Transverse colon (tissue), 4 donors: ENCODE data around the gene ZNF687. TPM values are rescaled to one million over a fixed set of nuclear protein-coding genes. Genes with fewer than 3 reads are reported as not detected.

ENCODE experiments used
- DNase-seq: peaks from one replicate; pipeline ENCODE4 v3.0.0-alpha.2; 2019
- H3K27ac ChIP-seq, 4 donors: fragments of 200-600 bp; sonication (generic); 2 replicates each; pipeline ENCODE4 v1.5.1; 2016 to 2018; ENCODE audit warnings: inconsistent platforms in 4 of 4
- H3K27me3 ChIP-seq: fragments of 200-600 bp; sonication (generic); 2 replicates; pipeline ENCODE4 v1.5.1; 2017; ENCODE audit warnings: inconsistent platforms
- H3K36me3 ChIP-seq, 4 donors: fragments of 200-600 bp; sonication (generic); 2 replicates each; pipeline ENCODE4 v1.5.1; 2017 to 2019; ENCODE audit warnings: inconsistent platforms in 4 of 4
- H3K4me1 ChIP-seq, 4 donors: fragments of 200-600 bp; sonication (generic); 2 replicates each; pipeline ENCODE4 v1.5.1; 2017 to 2020; ENCODE audit warnings: inconsistent platforms in 4 of 4
- H3K4me3 ChIP-seq, 4 donors: fragments of 200-600 bp; sonication (generic); 1 replicate in 1 of 4; 2 replicates in 3 of 4; pipeline versions ENCODE4 v1.5.1 to v1.6.1; 2017 to 2019; ENCODE audit warnings: inconsistent platforms in 4 of 4
- H3K9me3 ChIP-seq, 2 donors: fragments of 200-600 bp; sonication (generic); 2 replicates each; pipeline ENCODE4 v1.5.1; 2017 to 2019; ENCODE audit warnings: inconsistent platforms in 2 of 2
- EP300 ChIP-seq: sonication (generic); formaldehyde crosslinking; IDR thresholded peaks from one replicate; pipeline ENCODE4 v1.6.1; 2017; ENCODE audit warnings: antibody characterized with exemption, low read depth
- POLR2A ChIP-seq: fragments of 450-650 bp; IDR thresholded peaks from one replicate; pipeline ENCODE4 v1.6.1; 2016; ENCODE audit warnings: antibody characterized with exemption, mild to moderate bottlenecking, moderate library complexity
- POLR2AphosphoS5 ChIP-seq, 3 donors: sonication (generic); formaldehyde crosslinking; IDR thresholded peaks; one replicate each; pipeline ENCODE4 v1.6.1; 2016; ENCODE audit warnings: antibody characterized with exemption in 3 of 3
- WGBS, 2 donors: methylation state at CpG; one replicate each; pipeline ENCODE4 v1.1.5; 2018; ENCODE audit warnings: low coverage in 1 of 2; 5-methylcytosine and 5-hydroxymethylcytosine counted together
- in situ Hi-C, 4 donors: fragments of 200-750 bp; cut with MboI; loops; one replicate each; pipeline versions ENCODE4 v1.15.0 to v1.15.1; 2017; ENCODE audit warnings: low sequenced_read_pairs in 3 of 4, low pct_ligation_motif_present in 1 of 4, low pct_unique_long_range_greater_than_20kb in 1 of 4
- intact Hi-C: fragments of 100-400 bp; cut with DNase I; formaldehyde crosslinking; loops from one replicate; pipeline ENCODE4 v1.15.1; 2023; ENCODE audit warnings: low total_unique reads
- total RNA-seq, 4 donors: library from RNA; depleted of rRNA; stranded (reverse); fragments of >200 nt; gene quantifications; one replicate each; pipeline ENCODE4 v1.1.0, GENCODE V29; 2016
- TF ChIP-seq, protein P1 (sequence below), 5 experiments: fragments of 200-600 bp in 3 of 5; fragments of 450-650 bp in 2 of 5; sonication (generic) in 3 of 5; IDR thresholded peaks; 1 replicate in 2 of 5; 2 replicates in 3 of 5; pipeline ENCODE4 v1.5.1; 2016 to 2017; ENCODE audit warnings: antibody characterized with exemption in 5 of 5, inconsistent platforms in 3 of 5, mild to moderate bottlenecking in 2 of 5, moderate library complexity in 1 of 5

The ZNF687 gene
- total RNA-seq, 4 donors from 2014 or later = 24.5 to 41.9 (median 31.5) TPM

GRCh38 chr1:151287767-151288500 lies 5.8 kb downstream of the ZNF687 start:
- H3K27ac ChIP-seq = no peak overlapping the region
- intact Hi-C loops (no loop called here), in situ Hi-C loops (no loop called here)
- no peak for DNase-seq
- H3K9me3 ChIP-seq = no peaks in the 10 kb centered on the region
- H3K27me3 ChIP-seq = no peaks in the 10 kb centered on the region
- TF ChIP-seq, protein P1, sequence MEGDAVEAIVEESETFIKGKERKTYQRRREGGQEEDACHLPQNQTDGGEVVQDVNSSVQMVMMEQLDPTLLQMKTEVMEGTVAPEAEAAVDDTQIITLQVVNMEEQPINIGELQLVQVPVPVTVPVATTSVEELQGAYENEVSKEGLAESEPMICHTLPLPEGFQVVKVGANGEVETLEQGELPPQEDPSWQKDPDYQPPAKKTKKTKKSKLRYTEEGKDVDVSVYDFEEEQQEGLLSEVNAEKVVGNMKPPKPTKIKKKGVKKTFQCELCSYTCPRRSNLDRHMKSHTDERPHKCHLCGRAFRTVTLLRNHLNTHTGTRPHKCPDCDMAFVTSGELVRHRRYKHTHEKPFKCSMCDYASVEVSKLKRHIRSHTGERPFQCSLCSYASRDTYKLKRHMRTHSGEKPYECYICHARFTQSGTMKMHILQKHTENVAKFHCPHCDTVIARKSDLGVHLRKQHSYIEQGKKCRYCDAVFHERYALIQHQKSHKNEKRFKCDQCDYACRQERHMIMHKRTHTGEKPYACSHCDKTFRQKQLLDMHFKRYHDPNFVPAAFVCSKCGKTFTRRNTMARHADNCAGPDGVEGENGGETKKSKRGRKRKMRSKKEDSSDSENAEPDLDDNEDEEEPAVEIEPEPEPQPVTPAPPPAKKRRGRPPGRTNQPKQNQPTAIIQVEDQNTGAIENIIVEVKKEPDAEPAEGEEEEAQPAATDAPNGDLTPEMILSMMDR (IDR thresholded peaks at IDR 0.05) = no peak
- TF ChIP-seq POLR2A (no peak), POLR2AphosphoS5 (IDR thresholded peaks at IDR 0.05) (no peak), EP300 (no peak)
- H3K4me3 ChIP-seq = no peak overlapping the region
- peaks cover 5 to 16% (median 15%) of the 10 kb centered on the region in 4 donors for H3K4me1 ChIP-seq
- WGBS, 2 donors = 93% methylated on average over 11 of the region's 22 CpGs; no CpG with 5 or more reads in 1 of the 2 donors
- H3K36me3 ChIP-seq = peaks cover 0 to 42% (median 15%) of the 10 kb centered on the region in 4 donors

DNA sequence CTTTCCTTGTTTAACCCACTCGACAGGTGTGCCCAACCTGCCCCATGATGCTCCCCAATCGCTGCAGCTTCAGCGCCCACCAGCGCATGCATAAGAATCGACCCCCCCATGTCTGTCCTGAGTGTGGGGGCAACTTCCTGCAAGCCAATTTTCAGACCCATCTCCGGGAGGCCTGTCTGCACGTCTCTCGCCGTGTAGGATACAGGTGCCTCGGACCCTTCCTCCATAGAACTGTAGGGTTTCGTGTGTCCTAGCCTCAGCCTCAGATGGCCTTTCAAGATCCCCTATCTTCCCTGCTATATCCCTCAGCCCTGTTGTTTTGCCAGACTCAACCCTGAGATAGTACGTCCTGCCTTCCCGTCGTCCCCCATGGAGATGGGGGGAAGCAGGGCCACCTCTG lies 6.4 kb downstream of the ZNF687 start:
- intact Hi-C loops (no loop called here), in situ Hi-C loops (no loop called here)
- TF ChIP-seq EP300 (no peak), POLR2AphosphoS5 (IDR thresholded peaks at IDR 0.05) (no peak)
- TF ChIP-seq, protein P1 (IDR thresholded peaks at IDR 0.05) = no peak
- H3K4me1 ChIP-seq = peaks cover 5 to 10% (median 9%) of the 10 kb centered on the region in 4 donors
- no peaks in the 10 kb centered on the region for H3K27me3 ChIP-seq
- DNase-seq = no peak
- 94% methylated on average over 14 of the region's 14 CpGs; no CpG with 5 or more reads in 1 of the 2 donors for WGBS, 2 donors
- no peaks in the 10 kb centered on the region for H3K9me3 ChIP-seq
- no peak overlapping the region for H3K4me3 ChIP-seq
- H3K36me3 ChIP-seq = peaks cover 0 to 47% (median 15%) of the 10 kb centered on the region in 4 donors
- no peak overlapping the region for H3K27ac ChIP-seq

- in situ Hi-C loops = no loop called here
- Histone ChIP-seq H3K36me3 (peaks cover 0 to 55% (median 19%) of the 10 kb centered on the region in 4 donors), H3K27ac (no peak overlapping the region), H3K4me1 (peaks cover 0 to 2% (median 1%) of the 10 kb centered on the region in 4 donors), H3K4me3 (no peak overlapping the region), H3K27me3 (no peaks in the 10 kb centered on the region), H3K9me3 (no peaks in the 10 kb centered on the region)
- no peak for DNase-seq
- TF ChIP-seq, protein P1 (IDR thresholded peaks at IDR 0.05) = no peak
- no peak for TF ChIP-seq EP300
- no peak for TF ChIP-seq POLR2AphosphoS5 (IDR thresholded peaks at IDR 0.05)
- TF ChIP-seq POLR2A = no peak
- 78% methylated on average over 16 of the region's 18 CpGs; no CpG with 5 or more reads in 1 of the 2 donors for WGBS, 2 donors
- intact Hi-C loops = no loop called here
These were observed 7.2 kb downstream of the ZNF687 start for GRCh38 chr1:151289080-151289935.
